ENCODE measurements around the gene SLC6A19. TPM values are rescaled to one million over a fixed set of nuclear protein-coding genes. Genes with fewer than 3 reads are reported as not detected.

The SLC6A19 gene
- total RNA-seq, 1 donor from 2014 or later = not detected

DNA sequence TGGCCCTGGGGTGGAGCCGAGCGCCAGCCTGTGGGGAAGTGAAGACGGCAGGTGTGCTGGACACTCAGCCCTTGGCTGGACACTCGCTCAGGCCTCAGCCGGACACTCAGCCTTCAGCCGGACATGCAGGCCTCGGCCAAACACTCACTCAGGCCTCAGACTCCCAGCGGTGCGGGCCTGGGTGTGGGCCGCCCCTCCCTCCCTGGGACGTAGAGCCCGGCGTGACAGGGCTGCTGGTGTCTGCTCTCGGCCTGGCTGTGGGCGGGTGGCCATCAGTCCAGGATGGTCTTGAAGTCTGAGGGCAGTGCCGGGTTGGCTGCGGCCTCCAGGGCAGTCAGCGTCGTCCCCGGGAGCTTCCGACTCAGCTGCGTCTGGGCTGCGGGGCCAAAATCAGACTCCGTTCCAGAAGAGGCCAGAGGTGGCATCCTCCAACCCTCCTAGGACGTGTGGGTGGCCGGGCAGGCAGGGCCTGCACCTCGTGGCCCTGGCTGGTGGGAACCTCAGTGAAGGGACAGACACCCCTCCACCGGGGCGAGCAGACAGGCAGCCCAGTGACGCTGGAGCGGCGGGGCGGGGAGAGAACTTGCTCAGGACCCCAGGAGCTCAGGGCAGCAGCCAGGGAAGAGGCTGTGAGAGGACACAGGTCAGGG is 52.2 kb downstream of the SLC6A19 start:
- Histone ChIP-seq H3K36me3 (no peaks in the 10 kb centered on the region), H2AFZ (replicated peaks) (no peak overlapping the region), H3F3A (ENCODE audit: low read depth) (no peaks in the 10 kb centered on the region), H3K9ac (no peak overlapping the region), H3K9me3 (ENCODE audit: low read depth) (no peaks in the 10 kb centered on the region), H4K20me1 (ENCODE audit: low read depth) (no peaks in the 10 kb centered on the region), H3K27me3 (no peaks in the 10 kb centered on the region), H3K79me2 (ENCODE audit: low read depth) (no peaks in the 10 kb centered on the region), H3K27ac (no peak overlapping the region), H3K4me3 (no peak overlapping the region), H3K4me2 (no peak overlapping the region), H3K4me1 (no peaks in the 10 kb centered on the region)
- Mint-ChIP-seq H3K36me3 (no peaks in the 10 kb centered on the region), H3K9me3 (no peaks in the 10 kb centered on the region), H3K27me3 (ENCODE audit: insufficient read depth, low read depth) (peaks cover 7% of the 10 kb centered on the region), H3K27ac (no peak overlapping the region), H3K4me1 (no peaks in the 10 kb centered on the region), H3K4me3 (no peak overlapping the region)
- no peak for TF ChIP-seq CTCF (IDR thresholded peaks at IDR 0.05)
- no peak for TF ChIP-seq EZH2phosphoT487 (IDR thresholded peaks at IDR 0.05)
- TF ChIP-seq EZH2 (IDR thresholded peaks at IDR 0.05) = no peak
- no peak for DNase-seq (ENCODE audit: low spot score)

DNA sequence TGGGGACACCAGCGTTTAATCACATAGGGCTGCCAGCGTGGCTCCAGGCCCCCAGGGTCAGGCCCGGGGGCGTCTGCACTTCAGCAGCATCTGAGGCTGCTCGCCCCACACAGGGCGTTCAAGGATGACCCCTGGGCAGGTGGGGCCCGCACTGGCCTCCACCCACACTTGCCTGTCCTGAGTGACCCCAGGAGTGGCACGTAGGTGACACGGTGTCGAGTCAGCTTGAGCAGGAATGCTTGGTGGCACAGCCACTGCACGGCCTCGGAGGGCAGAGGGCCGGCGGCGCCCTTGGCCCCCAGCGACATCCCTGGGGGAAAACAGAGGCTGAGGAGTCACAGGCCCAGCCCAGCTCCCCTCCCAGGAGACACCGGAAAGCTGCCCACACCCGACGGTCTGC is 52.8 kb downstream of the SLC6A19 start:
- Histone ChIP-seq H3K27me3 (no peaks in the 10 kb centered on the region), H3K36me3 (no peaks in the 10 kb centered on the region), H4K20me1 (ENCODE audit: low read depth) (no peaks in the 10 kb centered on the region), H3K79me2 (ENCODE audit: low read depth) (no peaks in the 10 kb centered on the region), H3K9me3 (ENCODE audit: low read depth) (no peaks in the 10 kb centered on the region), H3K9ac (no peak overlapping the region), H3F3A (ENCODE audit: low read depth) (no peaks in the 10 kb centered on the region), H3K4me2 (no peak overlapping the region), H3K4me1 (no peaks in the 10 kb centered on the region), H3K4me3 (no peak overlapping the region), H3K27ac (no peak overlapping the region), H2AFZ (replicated peaks) (no peak overlapping the region)
- DNase-seq (ENCODE audit: low spot score) = no peak
- no peak overlapping the region for H3K27ac Mint-ChIP-seq
- no peak for TF ChIP-seq EZH2 (IDR thresholded peaks at IDR 0.05)
- no peak for TF ChIP-seq EZH2phosphoT487 (IDR thresholded peaks at IDR 0.05)
- TF ChIP-seq CTCF (IDR thresholded peaks at IDR 0.05) = no peak
- no peak overlapping the region for H3K4me3 Mint-ChIP-seq
- H3K36me3 Mint-ChIP-seq = no peaks in the 10 kb centered on the region
- H3K4me1 Mint-ChIP-seq = no peaks in the 10 kb centered on the region
- H3K27me3 Mint-ChIP-seq (ENCODE audit: insufficient read depth, low read depth) = peaks cover 6% of the 10 kb centered on the region
- H3K9me3 Mint-ChIP-seq = no peaks in the 10 kb centered on the region

DNA sequence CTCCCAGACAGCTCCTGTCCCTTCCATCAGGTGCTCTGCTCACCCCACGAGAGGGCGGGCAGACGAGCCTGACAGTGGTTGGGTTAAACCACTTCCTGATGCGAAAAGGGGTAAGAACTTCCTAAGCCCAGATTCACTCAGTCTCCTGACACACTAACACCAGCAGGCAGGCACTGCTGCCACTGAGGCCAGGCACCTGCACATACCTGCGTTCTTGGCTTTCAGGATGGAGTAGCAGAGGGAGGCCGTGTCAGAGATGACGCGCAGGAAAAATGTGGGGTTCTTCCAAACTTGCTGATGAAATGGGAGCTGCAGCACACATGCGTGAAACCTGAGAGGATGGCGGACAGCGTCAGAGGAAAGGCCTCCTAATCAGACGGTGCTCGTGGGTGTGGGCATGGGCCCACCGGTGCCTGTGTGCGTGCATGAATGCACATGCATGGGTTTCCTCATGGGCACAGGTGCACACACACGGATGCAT is 53.7 kb downstream of the SLC6A19 start:
- Histone ChIP-seq H3F3A (ENCODE audit: low read depth) (no peaks in the 10 kb centered on the region), H4K20me1 (ENCODE audit: low read depth) (no peaks in the 10 kb centered on the region), H3K36me3 (no peaks in the 10 kb centered on the region), H3K9me3 (ENCODE audit: low read depth) (no peaks in the 10 kb centered on the region), H2AFZ (replicated peaks) (no peak overlapping the region), H3K79me2 (ENCODE audit: low read depth) (no peaks in the 10 kb centered on the region), H3K4me2 (no peak overlapping the region), H3K4me1 (no peaks in the 10 kb centered on the region), H3K27ac (no peak overlapping the region), H3K4me3 (no peak overlapping the region), H3K27me3 (no peaks in the 10 kb centered on the region), H3K9ac (no peak overlapping the region)
- TF ChIP-seq EZH2 (IDR thresholded peaks at IDR 0.05) = no peak
- H3K4me1 Mint-ChIP-seq = no peaks in the 10 kb centered on the region
- DNase-seq (ENCODE audit: low spot score) = no peak
- H3K36me3 Mint-ChIP-seq = no peaks in the 10 kb centered on the region
- H3K9me3 Mint-ChIP-seq = no peaks in the 10 kb centered on the region
- H3K27ac Mint-ChIP-seq = no peak overlapping the region
- no peak overlapping the region for H3K4me3 Mint-ChIP-seq
- peaks cover 2% of the 10 kb centered on the region for H3K27me3 Mint-ChIP-seq (ENCODE audit: insufficient read depth, low read depth)

DNA sequence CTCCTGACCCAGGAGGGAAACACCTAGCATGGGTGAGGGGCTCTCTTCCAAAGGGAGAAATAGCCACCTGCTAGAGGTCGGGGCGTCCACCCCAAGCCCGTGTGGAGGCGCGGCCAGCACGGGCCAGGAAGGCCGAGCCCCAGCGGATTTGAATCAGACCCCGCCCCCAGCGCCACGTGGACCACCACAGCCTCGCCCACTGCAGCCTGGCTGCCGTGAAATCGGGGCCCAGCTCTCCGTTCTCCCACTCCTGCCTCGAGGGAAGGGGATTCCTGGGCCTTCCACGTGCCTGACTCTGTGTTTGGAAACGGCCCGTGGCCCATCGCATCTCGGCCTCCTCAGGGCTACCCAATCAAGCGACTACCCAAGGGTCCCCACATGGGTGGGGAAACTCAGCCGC is 55.4 kb downstream of the SLC6A19 start:
- Histone ChIP-seq H4K20me1 (ENCODE audit: low read depth) (no peaks in the 10 kb centered on the region), H3K27ac (no peak overlapping the region), H3K36me3 (no peaks in the 10 kb centered on the region), H3K79me2 (ENCODE audit: low read depth) (no peaks in the 10 kb centered on the region), H3K4me1 (no peaks in the 10 kb centered on the region), H2AFZ (replicated peaks) (no peak overlapping the region), H3K4me2 (no peak overlapping the region), H3F3A (ENCODE audit: low read depth) (no peaks in the 10 kb centered on the region), H3K9ac (no peak overlapping the region), H3K4me3 (no peak overlapping the region), H3K27me3 (no peaks in the 10 kb centered on the region), H3K9me3 (ENCODE audit: low read depth) (no peaks in the 10 kb centered on the region)
- no peaks in the 10 kb centered on the region for H3K4me1 Mint-ChIP-seq
- no peak overlapping the region for H3K4me3 Mint-ChIP-seq
- no peaks in the 10 kb centered on the region for H3K9me3 Mint-ChIP-seq
- no peak overlapping the region for H3K27ac Mint-ChIP-seq
- no peak for DNase-seq (ENCODE audit: low spot score)
- no peaks in the 10 kb centered on the region for H3K36me3 Mint-ChIP-seq
- peaks cover 2% of the 10 kb centered on the region for H3K27me3 Mint-ChIP-seq (ENCODE audit: insufficient read depth, low read depth)
- TF ChIP-seq EZH2 (IDR thresholded peaks at IDR 0.05) = no peak
- no peak for TF ChIP-seq EZH2phosphoT487 (IDR thresholded peaks at IDR 0.05)
- TF ChIP-seq CTCF (IDR thresholded peaks at IDR 0.05) = no peak

Data from neural progenitor cell (in vitro differentiated cells).